ENCODE measurements around the gene POLR2J3.
A peak's percentile ranks its signal among the peaks of the same experiment; 100 is the strongest.
"Not testable (repeated sequence)": the region's sequence is repeated elsewhere in the genome, so short reads cannot be mapped to it uniquely, and the experiment has no call there.

The POLR2J3 gene

DNA sequence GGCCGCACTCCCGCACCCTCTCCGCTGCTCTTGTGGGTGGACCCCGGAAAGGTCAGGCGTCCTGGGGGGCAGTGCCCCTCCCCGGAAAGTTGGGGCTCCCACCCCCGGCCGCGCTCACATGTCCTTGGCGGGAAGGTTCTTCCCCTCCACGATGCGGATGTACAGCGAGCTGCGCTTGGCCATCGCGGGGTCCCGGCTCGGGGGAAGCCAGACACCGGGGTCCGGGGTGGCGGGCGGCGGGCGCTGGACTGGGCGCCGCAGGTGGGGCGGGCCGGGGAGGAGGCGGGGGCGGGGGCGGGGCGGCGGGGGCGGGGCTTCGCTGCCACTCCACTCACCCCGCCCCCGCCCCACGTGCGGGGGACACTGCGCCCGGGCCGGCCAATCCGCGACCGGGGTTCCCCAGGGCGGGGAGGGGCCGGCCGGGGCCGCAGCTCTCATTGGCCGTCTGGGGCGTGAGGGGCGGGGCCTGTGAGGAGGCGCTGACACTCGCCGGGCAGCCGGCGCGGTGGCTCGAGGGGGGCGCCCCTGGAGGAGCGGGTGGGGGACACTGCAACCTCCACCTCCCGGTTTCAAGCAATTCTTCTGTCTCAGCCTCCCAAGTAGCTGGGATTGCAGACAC, 44.2 kb upstream of the POLR2J3 start, which contains the start of gene RASA4:
TSS of gene RASA4 (minus strand) at position 250 of the 619 bp plus-strand sequence. CDS start at position 183, 67 bp downstream.
- H3K27ac ChIP-seq (ENCODE audit: extremely low read depth, low read depth, low read length); POLR2A ChIA-PET; H3K9me3 ChIP-seq (ENCODE audit: control insufficient read depth, insufficient read depth, low read depth, low read length); H3K36me3 ChIP-seq (ENCODE audit: control insufficient read depth in 2 of 2, insufficient read depth in 1 of 2, low read length in 2 of 2); H3K4me1 ChIP-seq (ENCODE audit: control insufficient read depth, insufficient read depth, low read length); CTCF ChIA-PET: not testable (repeated sequence)
- H3K4me3 ChIP-seq (ENCODE audit: low read depth, low read length): peak within 1 kb of the TSS; percentile 36

DNA sequence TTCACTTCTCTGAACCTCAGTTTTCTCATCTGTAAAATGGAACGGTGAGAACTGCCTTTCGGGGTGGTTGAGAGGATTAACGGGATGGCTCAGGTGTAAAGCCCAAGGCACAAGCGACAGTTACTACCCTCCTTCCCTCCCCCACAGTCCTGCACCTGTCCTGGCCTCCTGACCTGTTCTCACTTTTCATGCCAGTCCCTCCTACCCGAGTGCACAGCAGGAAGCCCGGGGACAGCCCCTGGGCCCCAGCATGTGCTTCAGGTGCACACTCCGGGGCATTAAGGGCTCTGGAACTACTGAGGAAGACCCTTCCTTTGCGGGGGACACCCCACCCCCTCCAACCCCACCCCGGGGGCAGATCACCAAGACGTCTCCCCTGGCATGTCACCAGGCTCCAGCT, 43.5 kb upstream of the POLR2J3 start:
- H3K4me3 ChIP-seq (ENCODE audit: low read depth, low read length); POLR2A ChIA-PET; H3K36me3 ChIP-seq (ENCODE audit: control insufficient read depth in 2 of 2, insufficient read depth in 1 of 2, low read length in 2 of 2); H3K9me3 ChIP-seq (ENCODE audit: control insufficient read depth, insufficient read depth, low read depth, low read length); H3K4me1 ChIP-seq (ENCODE audit: control insufficient read depth, insufficient read depth, low read length); CTCF ChIA-PET; H3K27ac ChIP-seq (ENCODE audit: extremely low read depth, low read depth, low read length): not testable (repeated sequence)

DNA sequence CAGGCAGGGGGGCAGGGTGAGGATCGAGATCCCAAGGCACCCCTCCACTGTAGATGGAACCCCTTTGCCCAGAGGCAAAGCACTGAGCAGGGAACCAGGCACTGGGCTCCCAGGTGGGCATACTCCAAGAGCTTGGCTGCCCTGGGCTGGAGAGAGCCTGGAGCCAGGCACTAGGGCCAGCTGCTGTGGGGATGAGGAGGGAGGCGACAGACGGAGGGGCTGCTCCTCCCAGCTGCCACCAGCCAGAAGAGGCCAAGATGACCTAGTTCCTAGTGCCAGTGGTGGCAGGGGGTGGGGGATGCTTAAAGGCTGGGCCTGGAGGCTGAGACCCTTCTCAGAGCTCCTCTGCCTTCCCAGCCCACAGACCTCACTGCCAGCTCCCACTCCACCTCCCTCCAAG, 42.5 kb upstream of the POLR2J3 start:
- H3K36me3 ChIP-seq (ENCODE audit: control insufficient read depth in 2 of 2, insufficient read depth in 1 of 2, low read length in 2 of 2); H3K4me1 ChIP-seq (ENCODE audit: control insufficient read depth, insufficient read depth, low read length); POLR2A ChIA-PET; CTCF ChIA-PET; H3K4me3 ChIP-seq (ENCODE audit: low read depth, low read length); H3K27ac ChIP-seq (ENCODE audit: extremely low read depth, low read depth, low read length); H3K9me3 ChIP-seq (ENCODE audit: control insufficient read depth, insufficient read depth, low read depth, low read length): not testable (repeated sequence)

DNA sequence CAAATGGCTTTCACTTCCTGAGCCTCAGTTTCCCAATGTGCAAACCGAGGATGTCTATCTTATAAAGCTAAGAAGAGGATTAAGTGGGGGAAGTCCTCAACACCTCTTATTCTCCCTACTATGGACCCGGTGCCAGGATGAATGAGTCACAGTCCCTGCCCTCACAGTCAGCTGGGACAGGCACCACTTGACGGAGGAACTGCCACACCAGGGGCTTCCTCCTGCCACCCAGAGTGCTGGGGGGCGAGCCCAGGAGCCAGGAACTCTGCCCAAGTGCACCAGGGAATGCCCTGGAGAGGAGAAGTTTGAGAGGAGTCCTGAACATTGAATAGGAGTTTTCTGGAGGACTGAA, 41.9 kb upstream of the POLR2J3 start:
- POLR2A ChIA-PET; H3K36me3 ChIP-seq (ENCODE audit: control insufficient read depth in 2 of 2, insufficient read depth in 1 of 2, low read length in 2 of 2); H3K27ac ChIP-seq (ENCODE audit: extremely low read depth, low read depth, low read length); H3K4me1 ChIP-seq (ENCODE audit: control insufficient read depth, insufficient read depth, low read length); CTCF ChIA-PET; H3K4me3 ChIP-seq (ENCODE audit: low read depth, low read length); H3K9me3 ChIP-seq (ENCODE audit: control insufficient read depth, insufficient read depth, low read depth, low read length): not testable (repeated sequence)

DNA sequence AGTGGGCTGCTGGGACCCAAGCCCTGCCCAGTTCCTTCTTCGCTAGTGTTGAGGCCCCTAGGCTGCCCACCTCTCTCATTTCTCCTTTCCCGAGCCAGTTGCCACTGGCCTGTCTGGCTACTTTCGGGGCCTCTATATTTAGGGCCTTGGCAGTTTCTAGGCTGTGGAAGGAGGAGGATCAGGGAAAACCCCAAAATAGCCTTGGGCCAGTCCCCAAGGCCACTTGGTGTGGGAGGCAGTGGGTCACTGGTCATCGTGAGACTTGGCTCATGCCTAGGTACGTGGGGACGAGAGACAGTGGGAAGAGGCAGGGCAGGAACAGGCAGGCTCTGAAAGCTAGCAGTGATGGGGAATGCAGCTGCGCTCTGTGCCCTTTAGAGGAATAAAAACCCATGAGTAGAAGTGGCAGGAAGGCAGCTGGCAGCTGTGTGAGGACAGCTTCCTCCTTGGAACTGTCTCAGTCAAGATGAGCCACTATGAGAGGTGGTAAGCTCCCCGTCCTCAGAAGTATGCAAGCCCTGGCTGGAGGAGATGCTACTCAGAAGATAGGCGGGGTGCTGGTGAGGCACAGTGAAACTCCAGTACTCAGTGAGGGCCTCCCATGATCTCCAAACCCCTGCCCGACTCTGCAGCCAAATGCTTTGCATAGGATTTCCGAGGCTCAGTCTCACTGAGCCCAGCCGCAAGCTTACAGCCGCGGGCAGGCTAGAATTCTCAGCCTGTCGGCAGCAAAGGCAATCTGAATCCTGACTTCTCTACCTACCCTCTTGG, 41.4 kb upstream of the POLR2J3 start:
- H3K4me3 ChIP-seq (ENCODE audit: low read depth, low read length); H3K36me3 ChIP-seq (ENCODE audit: control insufficient read depth in 2 of 2, insufficient read depth in 1 of 2, low read length in 2 of 2); H3K4me1 ChIP-seq (ENCODE audit: control insufficient read depth, insufficient read depth, low read length); CTCF ChIA-PET; H3K9me3 ChIP-seq (ENCODE audit: control insufficient read depth, insufficient read depth, low read depth, low read length); POLR2A ChIA-PET; H3K27ac ChIP-seq (ENCODE audit: extremely low read depth, low read depth, low read length): not testable (repeated sequence)

DNA sequence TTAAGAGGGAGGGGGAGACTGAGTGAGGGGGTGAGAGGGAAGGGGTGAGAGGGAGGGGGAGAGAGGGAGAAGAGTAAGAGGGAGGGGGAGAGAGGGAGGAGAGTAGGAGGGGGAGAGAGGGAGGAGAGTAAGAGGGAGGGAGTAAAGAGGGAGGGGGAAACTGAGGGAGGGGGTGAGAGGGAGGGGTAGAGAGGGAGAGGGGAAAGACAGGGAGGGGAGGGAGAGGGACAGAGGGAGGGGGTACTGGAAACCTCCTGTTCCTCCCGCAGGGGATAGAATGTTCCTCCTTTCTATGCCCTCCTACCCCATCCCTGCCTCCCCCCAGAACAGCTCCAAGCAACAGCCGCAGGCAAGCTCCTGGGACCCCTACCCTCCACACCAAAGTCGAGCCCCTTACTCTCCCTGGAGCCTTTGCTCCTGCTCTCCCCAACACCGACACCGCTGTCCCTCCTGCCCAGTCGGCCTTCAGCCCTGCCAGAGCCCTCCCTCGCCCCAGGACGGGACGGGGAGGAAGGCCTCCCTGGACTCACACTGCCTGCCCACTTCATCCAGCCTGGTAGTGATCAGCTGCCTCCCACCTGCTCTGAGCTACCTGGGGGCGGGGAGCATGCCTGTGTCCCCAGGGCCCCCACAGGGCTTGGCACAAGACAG, 39.4 kb upstream of the POLR2J3 start:
- H3K4me3 ChIP-seq (ENCODE audit: low read depth, low read length); POLR2A ChIA-PET; H3K4me1 ChIP-seq (ENCODE audit: control insufficient read depth, insufficient read depth, low read length); H3K27ac ChIP-seq (ENCODE audit: extremely low read depth, low read depth, low read length); H3K9me3 ChIP-seq (ENCODE audit: control insufficient read depth, insufficient read depth, low read depth, low read length); CTCF ChIA-PET; H3K36me3 ChIP-seq (ENCODE audit: control insufficient read depth in 2 of 2, insufficient read depth in 1 of 2, low read length in 2 of 2): not testable (repeated sequence)

DNA sequence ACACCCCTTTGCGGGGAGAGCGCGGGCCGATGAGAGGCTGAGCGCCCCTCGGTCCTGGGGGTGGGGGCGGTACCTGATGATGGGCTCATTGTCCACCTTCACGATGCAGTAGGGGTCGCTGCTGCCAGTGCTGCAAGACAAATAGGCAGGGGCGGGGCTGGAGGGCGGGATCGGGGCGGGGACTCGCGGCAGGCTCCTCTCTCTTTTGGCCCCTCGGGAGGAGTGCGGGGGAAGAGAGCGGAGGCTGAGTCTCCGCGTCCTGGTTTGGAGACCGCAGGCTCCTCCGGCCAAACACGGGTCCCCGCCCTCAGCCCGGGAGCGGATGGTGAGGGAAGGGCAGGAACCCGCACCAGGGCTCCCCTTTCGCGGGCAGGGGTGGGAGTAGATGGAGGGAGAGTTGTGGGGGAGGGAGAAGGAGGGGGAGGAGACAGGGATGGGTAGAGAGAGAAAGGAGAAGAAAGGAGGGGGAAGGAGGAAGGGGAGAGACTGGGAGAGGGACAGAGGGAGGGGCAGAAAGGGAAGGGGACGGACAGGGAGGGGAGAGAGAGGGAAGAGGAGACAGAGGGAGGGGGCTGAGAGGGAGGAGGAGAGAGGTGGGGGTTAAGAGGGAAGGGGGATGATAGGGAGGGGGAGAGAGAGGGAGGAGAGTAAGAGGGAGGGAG, 38.8 kb upstream of the POLR2J3 start:
- H3K9me3 ChIP-seq (ENCODE audit: control insufficient read depth, insufficient read depth, low read depth, low read length); H3K4me1 ChIP-seq (ENCODE audit: control insufficient read depth, insufficient read depth, low read length); H3K36me3 ChIP-seq (ENCODE audit: control insufficient read depth in 2 of 2, insufficient read depth in 1 of 2, low read length in 2 of 2); CTCF ChIA-PET; H3K27ac ChIP-seq (ENCODE audit: extremely low read depth, low read depth, low read length); POLR2A ChIA-PET; H3K4me3 ChIP-seq (ENCODE audit: low read depth, low read length): not testable (repeated sequence)

DNA sequence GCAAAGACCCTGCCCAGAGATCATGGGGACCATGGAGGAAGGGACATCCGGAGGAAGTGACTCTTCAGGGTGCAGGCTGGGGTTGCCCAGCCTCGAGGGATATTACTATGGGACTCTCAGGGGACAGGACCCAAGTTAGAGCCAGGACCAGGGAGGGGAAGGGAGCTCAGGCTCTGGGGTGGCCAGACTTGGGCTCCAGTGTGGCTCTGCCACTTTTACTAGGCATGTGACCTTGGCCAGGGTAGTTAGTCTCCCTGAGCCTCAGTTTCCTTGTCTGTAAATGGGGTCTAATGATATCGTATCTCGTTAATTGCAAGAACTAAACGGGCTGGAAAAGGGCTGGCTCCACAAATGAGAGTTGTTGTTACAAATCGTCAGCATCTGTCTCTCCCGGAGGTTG, 38.1 kb upstream of the POLR2J3 start:
- H3K27ac ChIP-seq (ENCODE audit: extremely low read depth, low read depth, low read length); H3K9me3 ChIP-seq (ENCODE audit: control insufficient read depth, insufficient read depth, low read depth, low read length); H3K4me3 ChIP-seq (ENCODE audit: low read depth, low read length); H3K36me3 ChIP-seq (ENCODE audit: control insufficient read depth in 2 of 2, insufficient read depth in 1 of 2, low read length in 2 of 2); POLR2A ChIA-PET; H3K4me1 ChIP-seq (ENCODE audit: control insufficient read depth, insufficient read depth, low read length); CTCF ChIA-PET: not testable (repeated sequence)

DNA sequence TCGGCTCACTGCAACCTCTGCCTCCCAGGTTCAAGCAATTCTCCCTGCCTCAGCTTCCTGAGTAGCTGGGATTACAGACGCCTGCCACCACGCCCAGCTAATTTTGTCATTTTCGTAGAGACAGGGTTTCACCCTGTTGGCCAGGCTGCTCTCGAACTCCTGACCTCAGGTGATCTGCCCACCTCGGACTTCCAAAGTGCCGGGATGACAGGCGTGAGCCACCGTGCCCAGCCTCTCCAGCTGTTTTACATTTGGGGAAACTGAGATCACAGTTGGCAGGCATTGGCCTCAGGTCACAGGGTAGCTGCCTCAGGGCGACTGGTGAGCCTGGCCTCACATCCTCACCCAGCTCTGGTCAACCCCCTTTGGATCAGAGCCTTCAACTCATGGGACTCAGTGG, 37.4 kb upstream of the POLR2J3 start:
- H3K9me3 ChIP-seq (ENCODE audit: control insufficient read depth, insufficient read depth, low read depth, low read length); H3K4me3 ChIP-seq (ENCODE audit: low read depth, low read length); H3K36me3 ChIP-seq (ENCODE audit: control insufficient read depth in 2 of 2, insufficient read depth in 1 of 2, low read length in 2 of 2); CTCF ChIA-PET; H3K4me1 ChIP-seq (ENCODE audit: control insufficient read depth, insufficient read depth, low read length); H3K27ac ChIP-seq (ENCODE audit: extremely low read depth, low read depth, low read length); POLR2A ChIA-PET: not testable (repeated sequence)

DNA sequence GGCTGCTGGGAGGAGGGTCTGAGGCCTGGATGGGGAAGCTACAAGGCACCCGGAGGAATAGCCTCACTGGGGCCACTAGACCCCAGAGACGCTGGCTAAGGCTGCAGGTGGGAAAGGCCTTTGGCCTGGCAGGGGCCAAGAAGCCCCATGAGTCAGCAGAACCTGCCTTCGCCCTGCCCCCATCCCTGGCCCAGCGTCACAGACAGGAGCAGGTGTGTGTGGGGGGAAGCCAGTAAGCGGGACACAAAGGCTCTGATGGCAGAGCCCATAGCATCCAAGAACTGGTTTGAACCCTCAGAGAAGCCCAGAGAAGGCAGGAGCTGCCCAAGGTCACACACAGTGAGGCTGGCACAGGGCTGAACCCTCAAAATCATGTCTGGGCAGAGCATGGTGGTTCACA, 34.5 kb upstream of the POLR2J3 start:
- H3K9me3 ChIP-seq (ENCODE audit: control insufficient read depth, insufficient read depth, low read depth, low read length); H3K27ac ChIP-seq (ENCODE audit: extremely low read depth, low read depth, low read length); H3K4me1 ChIP-seq (ENCODE audit: control insufficient read depth, insufficient read depth, low read length); POLR2A ChIA-PET; CTCF ChIA-PET; H3K4me3 ChIP-seq (ENCODE audit: low read depth, low read length); H3K36me3 ChIP-seq (ENCODE audit: control insufficient read depth in 2 of 2, insufficient read depth in 1 of 2, low read length in 2 of 2): not testable (repeated sequence)

DNA sequence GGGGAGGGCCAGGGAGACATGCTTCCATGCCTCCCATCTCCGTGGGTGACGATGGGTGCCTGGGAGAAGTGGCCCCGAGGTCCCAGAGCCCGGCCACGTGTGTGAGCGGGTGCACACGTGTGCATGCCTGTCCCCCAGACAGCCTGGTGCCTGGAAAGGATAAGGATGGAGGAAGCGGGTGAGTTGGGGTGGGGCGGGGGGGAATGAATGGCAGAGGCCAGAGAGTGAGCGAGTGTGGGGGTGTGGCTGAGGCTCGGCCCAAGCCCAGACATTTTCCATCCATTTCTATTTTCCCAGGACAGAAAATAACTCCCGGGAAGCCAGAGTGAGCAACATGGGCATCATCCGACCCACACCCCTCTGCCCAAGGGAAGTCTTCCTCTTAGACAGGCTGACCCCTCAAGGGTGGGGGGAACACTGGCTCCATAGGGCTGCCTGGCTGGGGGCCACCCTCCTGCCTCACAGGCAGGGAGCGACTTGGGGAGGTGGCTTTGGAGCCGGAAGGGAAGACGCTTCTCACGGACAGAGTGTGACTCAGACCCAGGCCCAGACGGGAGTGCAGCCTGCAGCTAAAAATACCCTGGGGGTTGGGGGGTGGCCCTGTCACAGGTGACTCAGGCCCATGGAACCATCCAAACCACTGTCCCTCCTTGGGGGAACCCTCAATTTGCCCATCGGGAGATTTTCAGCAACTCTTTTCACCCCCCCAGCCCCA, 32.2 kb upstream of the POLR2J3 start:
- CTCF ChIA-PET; H3K4me1 ChIP-seq (ENCODE audit: control insufficient read depth, insufficient read depth, low read length); H3K27ac ChIP-seq (ENCODE audit: extremely low read depth, low read depth, low read length); H3K4me3 ChIP-seq (ENCODE audit: low read depth, low read length); POLR2A ChIA-PET; H3K9me3 ChIP-seq (ENCODE audit: control insufficient read depth, insufficient read depth, low read depth, low read length); H3K36me3 ChIP-seq (ENCODE audit: control insufficient read depth in 2 of 2, insufficient read depth in 1 of 2, low read length in 2 of 2): not testable (repeated sequence)

All from HEK293 (cell line).